Bronchial epithelial cell (primary cell): ENCODE results near the gene TBR1. TPM values are rescaled to one million over a fixed set of nuclear protein-coding genes. Genes with fewer than 3 reads are reported as not detected.
A peak's percentile ranks its signal among the peaks of the same experiment; 100 is the strongest.

ENCODE experiments used
- DNase-seq: peaks from one replicate; pipeline ENCODE4 v3.0.0-alpha.2; 2010; ENCODE audit warnings: low read depth
- FAIRE-seq: peaks from 2 replicates; lab custom pipeline; 2011; peaks lifted over from hg19 to GRCh38; lab: Jason Lieb, UNC
- H3K27me3 ChIP-seq: 2 replicates; pipeline ENCODE4 v1.5.1; 2011; ENCODE audit warnings: low read length; ENCODE audit not compliant: control insufficient read depth, insufficient read depth
- H3K36me3 ChIP-seq: 2 replicates; pipeline ENCODE4 v1.5.1; 2011; ENCODE audit warnings: low read length; ENCODE audit not compliant: control insufficient read depth, insufficient read depth
- H3K4me3 ChIP-seq: 2 replicates; pipeline ENCODE4 v1.5.1; 2011; ENCODE audit warnings: mild to moderate bottlenecking, low read depth, low read length, control low read depth
- total RNA-seq: library from RNA; depleted of rRNA; stranded (reverse); fragments of >200 nt; gene quantifications from 2 replicates; pipeline ENCODE4 v1.2.1, GENCODE V29; 2014
- TF ChIP-seq, protein P1 (sequence below): IDR thresholded peaks from 2 replicates; pipeline ENCODE4 v1.5.1; 2011; ENCODE audit warnings: mild to moderate bottlenecking, moderate library complexity, low read length, control low read depth, inconsistent platforms; ENCODE audit not compliant: insufficient read depth, severe bottlenecking

The TBR1 gene
- total RNA-seq, 1 donor from 2014 or later, result under 0.01 TPM

DNA sequence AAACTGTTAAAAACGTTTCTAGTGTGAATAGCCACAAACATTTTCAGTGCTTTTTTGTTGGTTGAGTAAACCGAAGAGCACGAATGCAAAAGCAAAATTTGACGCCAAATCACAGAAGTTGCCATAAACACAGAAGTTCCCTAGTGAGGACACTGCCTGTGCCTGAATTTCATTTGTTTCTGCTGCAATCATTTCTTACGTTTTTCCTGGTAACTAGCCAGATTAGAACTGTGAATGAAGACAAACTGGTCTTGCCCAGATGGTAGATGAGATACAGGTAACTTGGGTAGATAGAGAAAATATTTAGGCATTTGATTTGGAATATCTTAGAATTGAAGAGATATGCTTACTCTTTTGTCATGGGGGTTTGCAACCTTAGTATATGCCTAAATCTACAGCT, 9.8 kb upstream of the TBR1 start:
- Histone ChIP-seq H3K27me3 (no peaks in the 10 kb centered on the region), H3K36me3 (peaks cover 2% of the 10 kb centered on the region), H3K4me3 (no peak overlapping the region)
- DNase-seq (no peak), FAIRE-seq (no peak)
- TF ChIP-seq, protein P1, sequence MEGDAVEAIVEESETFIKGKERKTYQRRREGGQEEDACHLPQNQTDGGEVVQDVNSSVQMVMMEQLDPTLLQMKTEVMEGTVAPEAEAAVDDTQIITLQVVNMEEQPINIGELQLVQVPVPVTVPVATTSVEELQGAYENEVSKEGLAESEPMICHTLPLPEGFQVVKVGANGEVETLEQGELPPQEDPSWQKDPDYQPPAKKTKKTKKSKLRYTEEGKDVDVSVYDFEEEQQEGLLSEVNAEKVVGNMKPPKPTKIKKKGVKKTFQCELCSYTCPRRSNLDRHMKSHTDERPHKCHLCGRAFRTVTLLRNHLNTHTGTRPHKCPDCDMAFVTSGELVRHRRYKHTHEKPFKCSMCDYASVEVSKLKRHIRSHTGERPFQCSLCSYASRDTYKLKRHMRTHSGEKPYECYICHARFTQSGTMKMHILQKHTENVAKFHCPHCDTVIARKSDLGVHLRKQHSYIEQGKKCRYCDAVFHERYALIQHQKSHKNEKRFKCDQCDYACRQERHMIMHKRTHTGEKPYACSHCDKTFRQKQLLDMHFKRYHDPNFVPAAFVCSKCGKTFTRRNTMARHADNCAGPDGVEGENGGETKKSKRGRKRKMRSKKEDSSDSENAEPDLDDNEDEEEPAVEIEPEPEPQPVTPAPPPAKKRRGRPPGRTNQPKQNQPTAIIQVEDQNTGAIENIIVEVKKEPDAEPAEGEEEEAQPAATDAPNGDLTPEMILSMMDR, result no peak

DNA sequence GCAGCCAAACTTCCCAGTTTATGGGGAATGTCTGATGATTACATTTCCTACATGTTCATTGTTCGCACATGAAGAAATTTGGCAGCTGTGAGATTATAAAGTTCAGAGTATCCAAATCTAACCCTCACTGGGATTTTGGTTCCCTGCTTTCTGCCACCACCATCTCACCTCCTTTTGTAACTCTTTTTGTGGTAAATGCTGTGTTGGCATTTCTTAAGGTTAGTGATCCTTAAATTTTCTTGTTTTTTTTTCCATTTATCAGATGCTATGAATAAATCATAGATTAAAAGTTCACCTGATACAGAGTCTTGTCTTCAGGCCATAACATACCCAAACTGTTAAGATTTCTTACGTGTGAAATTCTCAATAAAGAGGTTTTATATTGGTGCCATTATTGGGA, 8.5 kb upstream of the TBR1 start:
- Histone ChIP-seq H3K36me3 (no peaks in the 10 kb centered on the region), H3K4me3 (no peak overlapping the region), H3K27me3 (no peaks in the 10 kb centered on the region)
- FAIRE-seq, result no peak
- no peak for DNase-seq
- TF ChIP-seq, protein P1, result no peak

DNA sequence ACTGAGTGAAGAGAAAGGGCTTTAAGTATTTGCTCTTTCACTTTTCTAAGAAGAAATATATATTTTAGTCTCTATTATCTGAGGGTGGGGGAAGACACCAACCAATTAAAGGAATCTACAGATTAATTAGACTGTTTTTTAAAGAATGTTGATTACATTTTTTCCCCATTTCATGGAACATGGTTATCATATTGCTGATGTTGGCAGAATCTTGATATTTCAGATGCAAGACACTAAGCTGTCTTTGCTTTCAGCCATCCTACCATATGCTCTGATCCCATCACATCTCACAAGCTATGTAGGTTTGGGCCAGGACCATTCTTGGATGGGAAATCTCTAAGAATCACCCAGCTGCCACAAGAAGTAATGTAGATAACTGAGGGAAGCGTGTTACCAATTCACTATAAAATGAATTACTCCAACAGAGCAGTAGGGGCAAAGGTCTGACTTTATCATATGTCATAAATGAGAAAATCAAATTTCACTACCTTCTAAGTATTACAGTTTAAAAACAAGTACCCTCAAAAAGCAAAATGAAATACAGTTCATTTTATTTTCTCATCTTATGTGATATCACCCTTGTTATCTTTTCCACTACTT, 6.7 kb upstream of the TBR1 start:
- DNase-seq (no peak), FAIRE-seq (no peak)
- TF ChIP-seq, protein P1, result no peak
- H3K36me3 ChIP-seq, result no peaks in the 10 kb centered on the region
- H3K27me3 ChIP-seq, result peaks cover 3% of the 10 kb centered on the region
- H3K4me3 ChIP-seq, result no peak overlapping the region

DNA sequence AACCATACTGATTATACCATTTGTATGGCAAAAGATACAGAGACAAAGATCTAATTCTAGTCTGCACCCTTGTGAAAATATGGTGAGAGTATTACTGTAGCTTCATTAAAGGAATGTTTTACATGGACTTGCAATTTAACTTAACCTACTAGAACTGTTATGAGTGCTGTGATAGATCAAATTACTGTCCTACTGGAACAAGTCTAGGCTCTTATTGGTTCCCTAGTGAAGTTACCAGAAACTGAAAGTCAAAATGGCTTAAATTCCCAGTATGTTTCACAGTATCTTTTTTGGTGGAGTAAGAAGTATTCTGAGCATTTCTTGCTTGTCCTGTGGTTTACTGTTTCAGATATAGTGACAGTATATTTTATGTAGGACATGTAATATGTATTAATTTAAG, 3.8 kb upstream of the TBR1 start:
- Histone ChIP-seq H3K27me3 (peaks cover 29% of the 10 kb centered on the region), H3K36me3 (no peaks in the 10 kb centered on the region), H3K4me3 (no peak overlapping the region)
- no peak for DNase-seq
- TF ChIP-seq, protein P1, result no peak
- FAIRE-seq, result no peak

DNA sequence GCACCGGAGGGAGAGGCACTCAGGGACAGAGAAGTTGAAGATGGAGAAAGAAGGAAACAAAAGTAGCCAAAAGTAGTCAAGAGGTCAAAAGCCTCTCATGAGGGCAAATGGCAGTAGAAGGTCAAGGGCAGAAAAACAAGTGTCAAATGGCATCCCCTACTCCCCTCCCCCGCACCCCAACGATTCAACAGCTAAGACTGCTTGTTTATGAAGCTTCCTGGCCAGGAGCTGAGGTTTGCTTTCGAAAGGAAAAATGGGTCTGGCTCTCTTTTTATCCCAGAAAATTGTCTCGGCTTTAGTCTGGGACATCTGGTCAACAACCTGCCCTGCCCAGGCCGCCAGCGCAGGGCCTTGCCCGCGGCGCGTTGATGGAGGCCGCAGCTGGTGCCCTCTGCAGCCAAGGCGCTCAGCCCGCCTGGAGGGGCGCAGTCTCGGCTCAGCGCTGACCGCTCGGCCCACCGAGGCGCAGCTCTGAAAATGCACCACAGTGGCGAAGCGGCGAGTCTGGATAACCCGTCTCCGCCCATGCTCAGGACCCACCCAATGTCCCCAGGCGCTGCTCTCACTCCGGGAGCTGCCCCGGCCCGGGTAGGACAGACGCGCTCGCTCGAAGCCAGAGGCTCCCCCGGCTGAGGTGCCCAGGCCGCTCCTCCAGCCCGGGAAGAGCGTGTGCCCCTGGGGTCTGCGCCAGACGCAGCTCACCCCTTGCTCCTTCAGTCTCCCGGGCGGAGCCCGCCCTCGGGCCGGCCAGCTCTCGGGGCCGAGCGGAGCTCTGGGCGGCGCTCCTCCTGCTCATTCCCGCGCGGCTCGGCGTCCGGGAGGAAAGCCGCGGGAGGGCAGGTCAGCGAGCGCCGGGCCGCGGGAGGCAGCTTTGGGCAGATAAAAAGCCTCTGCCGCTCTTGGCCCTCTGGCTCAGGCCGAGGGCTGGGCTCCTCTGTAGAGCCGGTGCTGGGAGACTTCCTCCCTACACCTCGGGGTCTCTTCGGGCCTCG, 1.8 kb upstream of the TBR1 start:
- H3K27me3 ChIP-seq, result peaks cover 46% of the 10 kb centered on the region
- no peak for FAIRE-seq

More for the DNA sequence above, 1.8 kb upstream of the TBR1 start:
- H3K36me3 ChIP-seq, result no peaks in the 10 kb centered on the region
- TF ChIP-seq, protein P1, result no peak
- DNase-seq, result no peak
- peak overlapping the region; percentile 32 for H3K4me3 ChIP-seq
